Endothelial cell of umbilical vein (primary cell): ENCODE results near the gene PILRB. TPM values are rescaled to one million over a fixed set of nuclear protein-coding genes. Genes with fewer than 3 reads are reported as not detected.

Experiments used
- polyA plus RNA-seq, 4 experiments: library from polyadenylated mRNA; depleted of rRNA in 3 of 4; stranded (reverse) in 3 of 4; unstranded in 1 of 4; fragments of >200 nt; gene quantifications; 2 replicates each; pipeline versions ENCODE4 v1.2.1 to v1.2.3, GENCODE V29; 2011 to 2012; ENCODE audit warnings: missing spikeins in 1 of 4
- small RNA-seq: library from RNA; depleted of rRNA; stranded (forward); fragments of <200 nt; gene quantifications from one replicate; pipeline ENCODE3, GENCODE V24; 2012; ENCODE audit warnings: low replicate concordance, low read depth; ENCODE audit not compliant: insufficient read depth, insufficient read length
- total RNA-seq: library from RNA; stranded (reverse); gene quantifications from 2 replicates; pipeline ENCODE4 v1.2.3, GENCODE V29; 2021

The PILRB gene
- total and polyA plus RNA-seq, 2 donors (not counting 3 experiments of a cell fraction or from before 2014, with no cell fraction given) = 42.5 to 45.2 TPM

Small RNAs within 50 kb of the gene (small RNA-seq; reads per million reads assigned to genes)
- gene RF00019 = not detected

Other genes with a start within 250 kb of the PILRB start
- 64.6 and 67.3 TPM in 2 replicates for gene TAF6, start 238.8 kb upstream of the PILRB start, total RNA-seq
- 32.7 and 34.1 TPM in 2 replicates for gene TAF6, start 238.8 kb upstream of the PILRB start, polyA plus RNA-seq
- 18.0 and 33.7 TPM in 2 replicates for gene CNPY4, start 238.5 kb upstream of the PILRB start, total RNA-seq
- gene CNPY4, start 238.5 kb upstream of the PILRB start, polyA plus RNA-seq = 22.6 and 28.6 TPM in 2 replicates
- gene MBLAC1, start 231.2 kb upstream of the PILRB start, total RNA-seq = 1.3 and 1.8 TPM in 2 replicates
- 1.8 and 2.1 TPM in 2 replicates for gene MBLAC1, start 231.2 kb upstream of the PILRB start, polyA plus RNA-seq
- 139 and 140 TPM in 2 replicates for gene LAMTOR4, start 209.2 kb upstream of the PILRB start, total RNA-seq
- 492 and 520 TPM in 2 replicates for gene LAMTOR4, start 209.2 kb upstream of the PILRB start, polyA plus RNA-seq
- gene TRAPPC14, start 199.4 kb upstream of the PILRB start, total RNA-seq = 23.0 and 24.0 TPM in 2 replicates
- gene TRAPPC14, start 199.4 kb upstream of the PILRB start, polyA plus RNA-seq = 13.3 and 15.6 TPM in 2 replicates
- 6.6 and 7.9 TPM in 2 replicates for gene GAL3ST4, start 189.5 kb upstream of the PILRB start, total RNA-seq
- gene GAL3ST4, start 189.5 kb upstream of the PILRB start, polyA plus RNA-seq = 14.6 and 16.7 TPM in 2 replicates
- gene GPC2, start 180.7 kb upstream of the PILRB start, total RNA-seq = 17.5 and 20.9 TPM in 2 replicates
- gene GPC2, start 180.7 kb upstream of the PILRB start, polyA plus RNA-seq = 9.2 and 10.7 TPM in 2 replicates
- 0.55 and 1.4 TPM in 2 replicates for gene STAG3, start 180.2 kb upstream of the PILRB start, total RNA-seq
- 0.29 and 0.40 TPM in 2 replicates for gene STAG3, start 180.2 kb upstream of the PILRB start, polyA plus RNA-seq
- gene PVRIG, start 138.2 kb upstream of the PILRB start, total RNA-seq = 0.80 TPM in 1 of 2 replicates, not detected in the other
- not detected in 2 replicates for gene PVRIG, start 138.2 kb upstream of the PILRB start, polyA plus RNA-seq
- gene SPDYE3, start 50.4 kb upstream of the PILRB start, total RNA-seq = not detected in 2 replicates
- gene SPDYE3, start 50.4 kb upstream of the PILRB start, polyA plus RNA-seq = not detected in 2 replicates
- 0.53 and 1.3 TPM in 2 replicates for gene PILRA, start 15.4 kb downstream of the PILRB start, total RNA-seq
- 0.61 and 0.67 TPM in 2 replicates for gene PILRA, start 15.4 kb downstream of the PILRB start, polyA plus RNA-seq
- gene ZCWPW1, start 70.6 kb downstream of the PILRB start, total RNA-seq = 0.31 and 0.48 TPM in 2 replicates
- 0.30 and 0.32 TPM in 2 replicates for gene ZCWPW1, start 70.6 kb downstream of the PILRB start, polyA plus RNA-seq
- 37.1 and 45.8 TPM in 2 replicates for gene MEPCE, start 71.7 kb downstream of the PILRB start, total RNA-seq
- 23.3 and 24.3 TPM in 2 replicates for gene MEPCE, start 71.7 kb downstream of the PILRB start, polyA plus RNA-seq
- 42.4 and 46.1 TPM in 2 replicates for gene PPP1R35, start 78.4 kb downstream of the PILRB start, total RNA-seq
- gene PPP1R35, start 78.4 kb downstream of the PILRB start, polyA plus RNA-seq = 37.7 and 47.9 TPM in 2 replicates
- gene SPACDR, start 106.1 kb downstream of the PILRB start, total RNA-seq = 1.5 and 4.1 TPM in 2 replicates
- gene SPACDR, start 106.1 kb downstream of the PILRB start, polyA plus RNA-seq = 1.6 and 1.9 TPM in 2 replicates
- 66.3 and 84.4 TPM in 2 replicates for gene TSC22D4, start 121.1 kb downstream of the PILRB start, total RNA-seq
- gene TSC22D4, start 121.1 kb downstream of the PILRB start, polyA plus RNA-seq = 40.1 and 52.5 TPM in 2 replicates
- gene NYAP1, start 125.8 kb downstream of the PILRB start, total RNA-seq = 2.0 and 2.8 TPM in 2 replicates
- gene NYAP1, start 125.8 kb downstream of the PILRB start, polyA plus RNA-seq = 0.37 and 0.46 TPM in 2 replicates
- 36.3 and 44.6 TPM in 2 replicates for gene AGFG2, start 181.1 kb downstream of the PILRB start, total RNA-seq
- 33.6 and 47.9 TPM in 2 replicates for gene AGFG2, start 181.1 kb downstream of the PILRB start, polyA plus RNA-seq
- gene SAP25, start 215.8 kb downstream of the PILRB start, total RNA-seq = 2.4 and 3.2 TPM in 2 replicates
- gene SAP25, start 215.8 kb downstream of the PILRB start, polyA plus RNA-seq = 3.2 and 5.0 TPM in 2 replicates
- gene LRCH4, start 228.0 kb downstream of the PILRB start, total RNA-seq = 56.1 and 61.5 TPM in 2 replicates
- gene LRCH4, start 228.0 kb downstream of the PILRB start, polyA plus RNA-seq = 32.1 and 40.6 TPM in 2 replicates
- gene FBXO24, start 228.2 kb downstream of the PILRB start, total RNA-seq = 0.35 and 0.38 TPM in 2 replicates
- 0.16 and 0.37 TPM in 2 replicates for gene FBXO24, start 228.2 kb downstream of the PILRB start, polyA plus RNA-seq
- gene PCOLCE, start 244.2 kb downstream of the PILRB start, total RNA-seq = 4.3 and 4.7 TPM in 2 replicates
- gene PCOLCE, start 244.2 kb downstream of the PILRB start, polyA plus RNA-seq = 1.2 and 2.5 TPM in 2 replicates